Gastrocnemius medialis (tissue), 4 donors: Measurements from ENCODE around the gene TMUB1.

Experiments used
- CTCF ChIP-seq, 5 experiments: fragments of 450-650 bp in 3 of 5; fragments of 200-600 bp in 2 of 5; sonication (generic) in 2 of 5; IDR thresholded peaks in 4 of 5; conservative IDR thresholded peaks in 1 of 5; 1 replicate in 4 of 5; 2 replicates in 1 of 5; pipeline ENCODE4 v1.5.1; 2016 to 2019; ENCODE audit warnings: antibody characterized with exemption in 5 of 5, mild to moderate bottlenecking in 3 of 5, moderate library complexity in 3 of 5
- POLR2A ChIP-seq, 2 donors: fragments of 450-650 bp; IDR thresholded peaks; one replicate each; pipeline ENCODE4 v1.6.1; 2017; ENCODE audit warnings: antibody characterized with exemption in 2 of 2, mild to moderate bottlenecking in 2 of 2, moderate library complexity in 2 of 2

GRCh38 chr7:151129117-151129959 lies 46.0 kb upstream of the TMUB1 start:
- TF ChIP-seq CTCF (IDR thresholded peaks at IDR 0.05 in 4 of 5, conservative IDR thresholded peaks at IDR 0.05 in 1 of 5) (no peak), POLR2A (IDR thresholded peaks at IDR 0.05) (no peak)
